Neural cell (in vitro differentiated cells): Measurements from ENCODE around the gene STK40. TPM values are rescaled to one million over a fixed set of nuclear protein-coding genes. Genes with fewer than 3 reads are reported as not detected.
A peak's percentile ranks its signal among the peaks of the same experiment; 100 is the strongest.

Source experiments
- H2AFZ ChIP-seq: fragments of 200-600, 300-800 bp; sonication (generic), shearing (Covaris generic); 2 replicates; pipeline ENCODE4 v1.6.0; 2014; ENCODE audit warnings: low read depth, mild to moderate bottlenecking, antibody characterized with exemption, low read length, moderate library complexity
- H3F3A ChIP-seq: fragments of 200-600 bp; shearing (Covaris generic); 2 replicates; pipeline ENCODE4 v1.6.1; 2016; ENCODE audit warnings: mild to moderate bottlenecking, moderate library complexity, mixed read lengths, antibody characterized with exemption, low read length; ENCODE audit not compliant: insufficient read depth, poor library complexity, severe bottlenecking
- H3K27ac ChIP-seq: fragments of 200-600, 300-800 bp; sonication (generic), shearing (Covaris generic); 2 replicates; pipeline ENCODE4 v1.5.1; 2014; ENCODE audit warnings: mild to moderate bottlenecking, low read length, moderate library complexity
- H3K27me3 ChIP-seq: fragments of 300-800, 200-600 bp; sonication (generic), shearing (Covaris generic); 2 replicates; pipeline ENCODE4 v1.6.0; 2014; ENCODE audit warnings: mild to moderate bottlenecking, low read depth, low read length, moderate library complexity; ENCODE audit not compliant: insufficient read depth
- H3K36me3 ChIP-seq: fragments of 300-800, 200-600 bp; sonication (generic), shearing (Covaris generic); 2 replicates; pipeline ENCODE4 v1.5.1; 2014; ENCODE audit warnings: mild to moderate bottlenecking, antibody characterized with exemption, low read length, moderate library complexity; ENCODE audit not compliant: insufficient read depth
- H3K4me2 ChIP-seq: fragments of 300-800, 200-600 bp; sonication (generic), shearing (Covaris generic); 2 replicates; pipeline ENCODE4 v1.6.0; 2014; ENCODE audit warnings: mild to moderate bottlenecking, low read length
- H3K4me3 ChIP-seq: fragments of 300-800, 200-600 bp; sonication (generic), shearing (Covaris generic); 2 replicates; pipeline ENCODE4 v1.5.1; 2014; ENCODE audit warnings: mild to moderate bottlenecking, low read length, moderate library complexity
- H3K79me2 ChIP-seq: fragments of 200-600 bp; shearing (Covaris generic); replicated peaks from 2 replicates; pipeline ENCODE4 v1.6.0; 2014; ENCODE audit warnings: mild to moderate bottlenecking, low read length, moderate library complexity; ENCODE audit not compliant: insufficient read depth
- H3K9ac ChIP-seq: fragments of 300-800, 200-600 bp; sonication (generic), shearing (Covaris generic); 2 replicates; pipeline ENCODE4 v1.6.1; 2016; ENCODE audit warnings: mild to moderate bottlenecking, low read length, mixed read lengths
- H3K9me2 ChIP-seq: fragments of 200-600 bp; shearing (Covaris generic); 2 replicates; pipeline ENCODE4 v1.6.1; 2016; ENCODE audit warnings: mild to moderate bottlenecking, low read length, mixed read lengths; ENCODE audit not compliant: insufficient read depth
- H3K9me3 ChIP-seq: fragments of 200-600, 300-800 bp; sonication (generic), shearing (Covaris generic); 2 replicates; pipeline ENCODE4 v1.6.1; 2016; ENCODE audit warnings: mild to moderate bottlenecking, mixed run types, low read length, moderate library complexity, mixed read lengths
- H4K20me1 ChIP-seq: fragments of 200-600 bp; shearing (Covaris generic); 2 replicates; pipeline ENCODE4 v1.6.1; 2016; ENCODE audit warnings: mild to moderate bottlenecking, mixed run types; ENCODE audit not compliant: insufficient read depth
- EP300 ChIP-seq: fragments of 450-650 bp; conservative IDR thresholded peaks from 2 replicates; pipeline ENCODE4 v1.6.1; 2014; ENCODE audit warnings: antibody characterized with exemption, mild to moderate bottlenecking, moderate library complexity; ENCODE audit not compliant: poor library complexity, severe bottlenecking
- EZH2 ChIP-seq: fragments of 200-600, 300-800 bp; shearing (Covaris generic), sonication (generic); IDR thresholded peaks from 2 replicates; pipeline ENCODE4 v1.6.1; 2014; ENCODE audit warnings: antibody characterized with exemption, low read length, borderline replicate concordance, mild to moderate bottlenecking; ENCODE audit not compliant: insufficient read depth, poor library complexity, severe bottlenecking
- MXI1 ChIP-seq: fragments of 450-650 bp; conservative IDR thresholded peaks from 2 replicates; pipeline ENCODE4 v1.6.1; 2014; ENCODE audit warnings: antibody characterized with exemption, mild to moderate bottlenecking; ENCODE audit not compliant: poor library complexity, severe bottlenecking
- POLR2AphosphoS5 ChIP-seq: IDR thresholded peaks from 2 replicates; pipeline ENCODE4 v1.6.1; 2012
- RAD21 ChIP-seq: fragments of 450-650 bp; conservative IDR thresholded peaks from 2 replicates; pipeline ENCODE4 v1.6.1; 2014; ENCODE audit warnings: antibody characterized with exemption, mild to moderate bottlenecking, moderate library complexity
- SMC3 ChIP-seq: fragments of 450-650 bp; conservative IDR thresholded peaks from 2 replicates; pipeline ENCODE4 v1.6.1; 2014; ENCODE audit warnings: antibody characterized with exemption, mild to moderate bottlenecking, moderate library complexity; ENCODE audit not compliant: poor library complexity
- TAF1 ChIP-seq: IDR thresholded peaks from 2 replicates; pipeline ENCODE4 v1.6.1; 2012; ENCODE audit warnings: low read depth
- polyA minus RNA-seq: library from RNA; depleted of rRNA, polyadenylated mRNA; stranded (reverse); fragments of >200 nt; gene quantifications from 2 replicates; pipeline ENCODE4 v1.2.3, GENCODE V29; 2014
- polyA plus RNA-seq: library from polyadenylated mRNA; depleted of rRNA; stranded (reverse); fragments of >200 nt; gene quantifications from 2 replicates; pipeline ENCODE4 v1.2.3, GENCODE V29; 2014
- TF ChIP-seq, protein P1 (sequence below): IDR thresholded peaks from 2 replicates; pipeline ENCODE4 v1.6.1; 2012; ENCODE audit warnings: borderline replicate concordance
- TF ChIP-seq, protein P2 (sequence below): fragments of 450-650 bp; IDR thresholded peaks from 2 replicates; pipeline ENCODE4 v1.5.1; 2014; ENCODE audit warnings: antibody characterized with exemption, mild to moderate bottlenecking, moderate library complexity; ENCODE audit not compliant: poor library complexity, severe bottlenecking

Gene STK40, protein sequence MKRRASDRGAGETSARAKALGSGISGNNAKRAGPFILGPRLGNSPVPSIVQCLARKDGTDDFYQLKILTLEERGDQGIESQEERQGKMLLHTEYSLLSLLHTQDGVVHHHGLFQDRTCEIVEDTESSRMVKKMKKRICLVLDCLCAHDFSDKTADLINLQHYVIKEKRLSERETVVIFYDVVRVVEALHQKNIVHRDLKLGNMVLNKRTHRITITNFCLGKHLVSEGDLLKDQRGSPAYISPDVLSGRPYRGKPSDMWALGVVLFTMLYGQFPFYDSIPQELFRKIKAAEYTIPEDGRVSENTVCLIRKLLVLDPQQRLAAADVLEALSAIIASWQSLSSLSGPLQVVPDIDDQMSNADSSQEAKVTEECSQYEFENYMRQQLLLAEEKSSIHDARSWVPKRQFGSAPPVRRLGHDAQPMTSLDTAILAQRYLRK
- polyA plus RNA-seq (8.4 and 10.5 TPM in 2 replicates), polyA minus RNA-seq (17.2 and 19.7 TPM in 2 replicates)

- peaks cover 6% of the 10 kb centered on the region for H3F3A ChIP-seq
- H4K20me1 ChIP-seq = no peaks in the 10 kb centered on the region
- peaks cover 21% of the 10 kb centered on the region for H3K79me2 ChIP-seq
- no peaks in the 10 kb centered on the region for H3K9me2 ChIP-seq
- H3K27me3 ChIP-seq = no peaks in the 10 kb centered on the region
- no peaks in the 10 kb centered on the region for H3K36me3 ChIP-seq
- TF ChIP-seq TAF1 (no peak), RAD21 (no peak), SMC3 (no peak), EZH2 (no peak), POLR2AphosphoS5 (peak; percentile 88), MXI1 (peak; percentile 57), EP300 (peak; percentile 19)
- TF ChIP-seq, protein P1, sequence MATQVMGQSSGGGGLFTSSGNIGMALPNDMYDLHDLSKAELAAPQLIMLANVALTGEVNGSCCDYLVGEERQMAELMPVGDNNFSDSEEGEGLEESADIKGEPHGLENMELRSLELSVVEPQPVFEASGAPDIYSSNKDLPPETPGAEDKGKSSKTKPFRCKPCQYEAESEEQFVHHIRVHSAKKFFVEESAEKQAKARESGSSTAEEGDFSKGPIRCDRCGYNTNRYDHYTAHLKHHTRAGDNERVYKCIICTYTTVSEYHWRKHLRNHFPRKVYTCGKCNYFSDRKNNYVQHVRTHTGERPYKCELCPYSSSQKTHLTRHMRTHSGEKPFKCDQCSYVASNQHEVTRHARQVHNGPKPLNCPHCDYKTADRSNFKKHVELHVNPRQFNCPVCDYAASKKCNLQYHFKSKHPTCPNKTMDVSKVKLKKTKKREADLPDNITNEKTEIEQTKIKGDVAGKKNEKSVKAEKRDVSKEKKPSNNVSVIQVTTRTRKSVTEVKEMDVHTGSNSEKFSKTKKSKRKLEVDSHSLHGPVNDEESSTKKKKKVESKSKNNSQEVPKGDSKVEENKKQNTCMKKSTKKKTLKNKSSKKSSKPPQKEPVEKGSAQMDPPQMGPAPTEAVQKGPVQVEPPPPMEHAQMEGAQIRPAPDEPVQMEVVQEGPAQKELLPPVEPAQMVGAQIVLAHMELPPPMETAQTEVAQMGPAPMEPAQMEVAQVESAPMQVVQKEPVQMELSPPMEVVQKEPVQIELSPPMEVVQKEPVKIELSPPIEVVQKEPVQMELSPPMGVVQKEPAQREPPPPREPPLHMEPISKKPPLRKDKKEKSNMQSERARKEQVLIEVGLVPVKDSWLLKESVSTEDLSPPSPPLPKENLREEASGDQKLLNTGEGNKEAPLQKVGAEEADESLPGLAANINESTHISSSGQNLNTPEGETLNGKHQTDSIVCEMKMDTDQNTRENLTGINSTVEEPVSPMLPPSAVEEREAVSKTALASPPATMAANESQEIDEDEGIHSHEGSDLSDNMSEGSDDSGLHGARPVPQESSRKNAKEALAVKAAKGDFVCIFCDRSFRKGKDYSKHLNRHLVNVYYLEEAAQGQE = no peak
- TF ChIP-seq, protein P2, sequence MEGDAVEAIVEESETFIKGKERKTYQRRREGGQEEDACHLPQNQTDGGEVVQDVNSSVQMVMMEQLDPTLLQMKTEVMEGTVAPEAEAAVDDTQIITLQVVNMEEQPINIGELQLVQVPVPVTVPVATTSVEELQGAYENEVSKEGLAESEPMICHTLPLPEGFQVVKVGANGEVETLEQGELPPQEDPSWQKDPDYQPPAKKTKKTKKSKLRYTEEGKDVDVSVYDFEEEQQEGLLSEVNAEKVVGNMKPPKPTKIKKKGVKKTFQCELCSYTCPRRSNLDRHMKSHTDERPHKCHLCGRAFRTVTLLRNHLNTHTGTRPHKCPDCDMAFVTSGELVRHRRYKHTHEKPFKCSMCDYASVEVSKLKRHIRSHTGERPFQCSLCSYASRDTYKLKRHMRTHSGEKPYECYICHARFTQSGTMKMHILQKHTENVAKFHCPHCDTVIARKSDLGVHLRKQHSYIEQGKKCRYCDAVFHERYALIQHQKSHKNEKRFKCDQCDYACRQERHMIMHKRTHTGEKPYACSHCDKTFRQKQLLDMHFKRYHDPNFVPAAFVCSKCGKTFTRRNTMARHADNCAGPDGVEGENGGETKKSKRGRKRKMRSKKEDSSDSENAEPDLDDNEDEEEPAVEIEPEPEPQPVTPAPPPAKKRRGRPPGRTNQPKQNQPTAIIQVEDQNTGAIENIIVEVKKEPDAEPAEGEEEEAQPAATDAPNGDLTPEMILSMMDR = no peak
- peak within 1 kb of the TSS; percentile 85 for H3K27ac ChIP-seq
- peak within 1 kb of the TSS; percentile 89 for H3K9ac ChIP-seq
- H3K9me3 ChIP-seq = no peaks in the 10 kb centered on the region
- peak within 1 kb of the TSS; percentile 81 for H3K4me2 ChIP-seq
- peak within 1 kb of the TSS; percentile 81 for H2AFZ ChIP-seq
- peak within 1 kb of the TSS; percentile 99 for H3K4me3 ChIP-seq
These were observed at the start of gene STK40 for GRCh38 chr1:36385410-36386264. Gene STK40 (minus strand): TSS chr1:36385924. CDS start chr1:36361332, 24,592 bp downstream.

DNA sequence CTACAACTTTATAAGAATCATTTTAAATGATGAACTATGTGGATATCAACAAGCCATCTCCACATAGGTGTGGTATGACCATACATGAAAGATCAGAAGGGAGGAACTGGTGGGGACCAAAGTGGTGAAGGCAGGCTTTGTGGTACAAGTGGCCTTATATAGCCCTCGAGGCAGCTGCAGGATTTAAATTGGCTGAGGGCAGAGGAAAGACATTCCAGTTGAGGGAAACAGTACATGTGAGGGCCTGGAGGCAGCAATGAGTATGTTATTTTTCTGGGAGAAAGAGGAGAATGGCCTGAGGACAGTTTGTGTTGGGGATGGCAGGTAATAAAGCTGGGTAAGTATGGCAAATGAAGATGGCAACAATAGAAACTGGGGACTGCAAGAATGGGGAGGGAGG is 47.4 kb upstream of the STK40 start:
- no peaks in the 10 kb centered on the region for H3K79me2 ChIP-seq
- H3K9me3 ChIP-seq = no peaks in the 10 kb centered on the region
- no peaks in the 10 kb centered on the region for H4K20me1 ChIP-seq
- H3K9ac ChIP-seq = no peak overlapping the region
- H3K27me3 ChIP-seq = no peaks in the 10 kb centered on the region
- H3K36me3 ChIP-seq = no peaks in the 10 kb centered on the region
- no peak overlapping the region for H3K4me2 ChIP-seq
- no peaks in the 10 kb centered on the region for H3F3A ChIP-seq
- no peak overlapping the region for H3K4me3 ChIP-seq
- no peaks in the 10 kb centered on the region for H3K9me2 ChIP-seq
- H3K27ac ChIP-seq = no peak overlapping the region
- H2AFZ ChIP-seq = no peak overlapping the region
- TF ChIP-seq EZH2 = no peak
- no peak for TF ChIP-seq EP300
- no peak for TF ChIP-seq POLR2AphosphoS5
- TF ChIP-seq SMC3 = no peak
- no peak for TF ChIP-seq MXI1
- TF ChIP-seq, protein P2 = no peak
- no peak for TF ChIP-seq RAD21
- TF ChIP-seq, protein P1 = no peak
- no peak for TF ChIP-seq TAF1
